GM21576 (cell line): ENCODE measurements around the gene ITGAL.

Source experiments
- ATAC-seq: cut with Tn5 transposase; IDR thresholded peaks from one replicate; pipeline ENCODE4 v1.9.1; 2021; ENCODE audit warnings: mild to moderate bottlenecking, moderate library complexity; ENCODE audit not compliant: unreplicated experiment

Gene ITGAL

DNA sequence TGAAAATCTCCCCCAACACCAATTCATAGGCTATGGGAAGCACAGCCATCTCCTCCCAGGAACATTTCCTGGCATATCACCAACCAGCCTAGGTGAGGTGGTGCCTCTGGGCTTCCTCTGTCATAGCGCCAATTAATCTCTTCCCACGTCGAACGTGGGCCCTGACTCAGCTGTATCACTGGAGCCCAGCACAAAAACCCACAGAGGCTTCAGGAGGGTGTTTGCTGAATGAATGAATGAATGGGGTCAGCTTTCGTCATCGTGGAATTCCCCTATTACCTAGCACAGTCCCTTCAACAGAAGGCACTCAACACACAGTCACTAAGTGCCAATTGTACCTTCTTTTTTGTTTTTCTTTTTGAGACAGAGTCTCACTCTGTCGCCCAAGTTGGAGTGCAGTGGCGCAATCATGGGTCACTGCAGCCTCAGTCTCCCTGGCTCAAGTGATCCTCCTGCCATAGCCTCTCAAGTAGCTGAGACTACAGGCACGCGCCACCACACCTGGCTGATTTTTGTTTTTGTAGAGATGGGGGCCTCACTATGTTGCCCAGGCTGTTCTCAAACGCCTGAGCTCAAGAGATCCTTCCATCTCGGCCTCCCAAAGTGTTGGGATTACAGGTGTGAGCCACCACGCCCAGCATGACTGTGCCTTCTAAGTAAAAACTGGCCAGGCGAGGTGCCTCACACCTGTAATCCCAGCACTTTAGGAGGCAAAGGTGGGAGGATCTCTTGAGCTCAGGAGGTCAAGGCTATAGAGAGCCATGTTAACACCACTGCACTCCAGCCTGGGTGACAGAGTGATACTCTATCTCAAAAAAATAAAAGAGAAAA is 94.8 kb downstream of the ITGAL start:
- ATAC-seq: no peak

DNA sequence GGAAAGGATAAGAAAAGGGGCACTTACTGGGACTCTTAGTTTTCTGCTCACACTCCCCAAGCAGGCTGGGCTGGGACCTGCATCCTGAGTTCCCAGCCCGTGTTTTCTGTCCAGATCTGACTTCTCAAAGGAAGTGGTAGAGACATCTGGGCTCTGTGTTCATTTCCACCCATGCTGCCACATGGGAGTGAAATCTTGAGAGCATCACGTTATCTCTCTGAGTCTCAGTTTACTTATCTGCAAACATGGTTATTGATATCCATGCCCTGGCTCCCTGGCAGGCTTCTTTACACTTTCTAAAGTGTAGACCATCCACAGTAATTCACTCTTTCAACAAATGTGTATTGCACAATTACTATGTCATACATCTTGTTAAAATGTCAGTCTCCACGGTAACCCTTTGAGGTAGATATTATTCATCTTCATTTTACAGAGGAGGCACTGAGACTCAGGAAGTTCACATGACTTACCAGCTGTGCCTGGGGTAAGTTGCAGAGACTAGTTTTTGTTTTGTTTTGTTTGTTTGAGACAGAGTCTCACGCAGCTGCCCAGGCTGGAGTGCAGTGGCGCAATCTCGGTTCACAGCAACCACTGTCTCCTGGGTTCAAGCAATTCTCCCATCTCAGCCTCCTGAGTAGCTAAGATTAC is 95.6 kb downstream of the ITGAL start:
- ATAC-seq: no peak

DNA sequence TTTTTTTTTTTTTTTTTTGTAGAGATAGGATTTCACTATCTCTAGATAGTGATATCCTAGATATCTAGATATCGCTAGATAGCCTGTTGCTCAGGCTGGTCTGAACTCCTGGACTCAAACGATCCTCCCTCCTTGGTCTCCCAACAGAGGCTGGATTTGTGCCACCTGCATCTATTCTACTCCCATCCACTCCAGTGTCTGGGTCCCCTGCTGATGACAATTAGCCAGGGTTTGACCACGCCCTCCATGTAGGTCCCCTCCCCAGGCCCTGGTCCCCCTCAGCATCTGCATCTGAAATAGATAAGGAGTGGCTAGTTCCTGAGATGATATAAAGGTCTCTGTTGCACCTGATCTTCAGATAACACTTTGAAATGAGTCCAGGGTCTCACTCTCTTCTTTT is 96.7 kb downstream of the ITGAL start:
- ATAC-seq: no peak

DNA sequence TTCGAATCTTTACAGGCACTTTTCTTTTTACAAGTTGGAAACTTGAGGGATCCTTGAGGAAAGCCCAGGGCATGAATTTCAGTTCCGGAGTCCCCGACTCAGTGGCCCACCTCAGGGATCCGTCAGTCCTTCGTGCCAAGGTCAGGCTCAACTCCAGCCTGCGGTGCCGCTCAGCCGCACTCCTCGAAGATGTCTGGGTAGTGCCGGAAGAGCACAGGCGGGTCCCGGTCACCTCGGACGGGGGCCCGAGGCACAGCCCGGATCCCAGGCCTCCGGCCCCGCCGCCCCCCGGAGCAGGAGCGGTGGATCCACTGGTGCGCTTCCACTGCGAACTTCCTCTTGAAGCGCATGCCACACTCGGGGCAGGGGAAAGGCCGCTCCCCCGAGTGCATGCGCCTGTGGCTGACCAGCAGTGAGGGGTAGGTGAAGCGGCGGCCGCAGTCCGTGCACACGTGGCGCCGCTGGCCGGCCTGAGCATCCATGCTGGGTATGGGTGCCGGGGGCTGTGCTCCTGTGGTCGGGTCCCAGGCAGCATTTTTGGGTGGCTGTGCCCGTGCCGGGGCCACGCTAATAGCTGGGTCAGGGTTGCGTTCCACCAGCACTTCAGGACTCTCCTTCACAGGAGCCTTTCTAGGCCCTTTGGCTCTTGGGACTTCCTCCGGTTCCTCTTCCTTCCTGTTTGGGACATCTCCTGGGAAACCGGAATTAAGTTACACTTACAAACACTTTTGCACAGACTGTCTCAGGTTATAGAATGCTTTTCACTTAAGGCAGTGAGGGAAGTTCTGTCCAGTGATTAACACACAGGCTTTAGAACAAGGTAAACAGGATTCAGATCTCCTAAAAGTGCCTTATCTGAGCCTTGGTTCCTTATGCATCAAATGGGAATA is 97.4 kb downstream of the ITGAL start:
- ATAC-seq: no peak

DNA sequence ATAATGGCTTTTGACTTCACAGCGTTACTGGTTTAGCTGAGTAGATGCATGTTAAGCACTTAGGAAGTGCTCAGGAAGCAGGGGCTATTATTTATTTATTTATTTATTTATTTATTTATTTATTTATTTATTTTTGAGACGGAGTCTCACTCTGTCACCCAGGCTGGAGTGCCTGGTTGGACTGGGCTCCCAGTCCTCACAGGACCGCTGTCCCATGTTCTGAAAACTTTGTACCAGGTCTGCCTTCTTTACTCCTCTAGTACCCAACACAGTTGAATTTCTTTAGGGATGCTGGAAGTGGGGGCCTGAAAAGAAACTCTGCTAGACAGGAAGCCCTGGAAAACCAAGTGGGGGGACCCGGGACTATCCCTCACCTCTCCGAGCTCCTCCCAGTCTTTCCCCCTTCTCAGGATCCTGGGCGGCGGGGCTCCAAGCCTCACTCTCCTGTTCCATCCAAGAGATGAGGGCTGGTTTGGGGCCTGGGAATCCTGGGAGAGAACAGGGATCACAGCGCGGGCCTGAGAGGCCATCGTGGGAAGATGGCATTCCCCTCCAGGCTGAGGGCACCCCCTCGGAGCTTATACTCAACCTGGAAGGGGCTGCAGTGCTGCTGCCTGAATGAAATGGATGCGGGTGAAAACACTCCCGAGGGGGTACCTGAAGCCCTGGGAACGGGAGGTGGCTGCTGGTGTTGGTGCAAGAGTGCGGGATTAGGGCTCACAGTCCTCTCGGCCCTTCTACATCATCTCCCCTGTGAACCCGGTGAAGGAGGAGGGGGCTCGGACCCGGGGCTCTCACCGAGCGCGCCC is 98.3 kb downstream of the ITGAL start:
- ATAC-seq: peak; percentile 2

GRCh38 chr16:30571445-30572322 is 99.1 kb downstream of the ITGAL start, which contains the start of gene ZNF688:
Gene ZNF688 (minus strand): TSS chr16:30571714. CDS start chr16:30571629, 85 bp downstream.
- ATAC-seq: peak; percentile 63
